Bone marrow (tissue), 2 donors: Measurements from ENCODE around the gene HLA-DMA.
A peak's percentile ranks its signal among the peaks of the same experiment; 100 is the strongest.

ENCODE experiments used
- DNase-seq, 2 donors: peaks; one replicate each; lab custom pipeline; 2025; lab: John Stamatoyannopoulos, UW

The HLA-DMA gene

DNA sequence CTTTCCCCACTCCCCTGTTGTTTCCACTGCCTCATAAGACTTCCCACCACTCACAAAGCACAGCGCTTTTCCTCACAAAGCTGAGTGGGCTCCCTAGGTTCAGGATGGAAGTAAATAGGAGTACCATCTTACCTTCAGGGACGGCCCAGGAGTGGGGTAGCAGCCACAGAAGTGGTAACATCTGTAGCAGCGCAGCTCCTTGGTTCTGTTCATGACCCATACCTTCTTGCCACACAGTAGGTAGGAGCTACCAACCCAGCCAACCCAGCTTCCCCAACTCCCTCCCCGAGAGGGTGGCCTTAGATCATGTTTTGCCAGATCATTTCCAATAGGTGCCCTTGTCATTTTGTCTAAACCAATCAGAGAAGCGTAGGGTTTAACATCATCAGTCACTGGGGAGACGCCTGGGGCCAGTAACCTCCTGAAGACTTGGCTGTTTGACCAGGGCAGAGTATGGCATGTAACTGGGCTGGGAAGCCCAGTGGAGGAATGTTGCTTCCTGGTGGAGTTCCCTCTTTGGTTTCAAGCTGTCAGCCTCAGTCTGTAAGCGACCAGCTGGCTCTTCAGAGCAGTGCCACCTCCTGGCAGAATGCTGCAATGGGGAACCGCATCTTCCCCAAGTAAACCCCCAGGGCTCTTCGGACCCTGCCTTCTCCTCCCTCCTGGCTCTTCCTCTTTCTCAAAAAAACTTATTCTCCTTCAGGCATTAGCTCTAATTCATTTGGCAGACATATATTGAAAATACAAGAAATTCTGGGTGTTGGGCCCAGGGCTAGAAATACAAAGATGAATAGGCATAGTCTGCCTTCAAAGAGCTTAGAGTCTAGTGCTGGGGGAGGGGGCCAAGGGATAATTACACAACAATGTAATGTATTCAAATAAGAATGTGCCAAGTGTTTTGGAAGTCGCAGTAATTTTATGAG lies at the start of gene HLA-DMA:
TSS of gene HLA-DMA (minus strand) at position 281 of the 923 bp plus-strand sequence. CDS start at position 220, 61 bp downstream.
- DNase-seq, result peak; percentile 53 to 100

DNA sequence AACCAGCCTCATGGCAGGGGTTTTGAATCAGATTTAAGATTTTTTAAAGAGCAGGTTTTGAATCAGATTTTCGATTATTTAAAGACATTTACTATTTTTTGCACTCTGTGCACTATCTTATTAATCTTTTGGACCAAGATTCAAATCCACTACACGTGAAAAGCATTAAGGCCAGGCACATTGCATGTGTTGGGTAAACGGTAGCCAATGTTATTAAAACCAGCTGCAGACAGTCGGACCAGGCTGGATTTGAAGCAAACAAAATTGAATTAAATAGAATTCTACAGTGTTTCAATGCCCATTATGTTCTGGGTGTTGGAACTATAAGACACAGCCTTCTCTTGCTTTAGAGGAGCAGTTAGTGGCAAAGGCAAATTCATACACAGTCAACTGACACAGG lies 48.8 kb upstream of the HLA-DMA start:
- no peak for DNase-seq

DNA sequence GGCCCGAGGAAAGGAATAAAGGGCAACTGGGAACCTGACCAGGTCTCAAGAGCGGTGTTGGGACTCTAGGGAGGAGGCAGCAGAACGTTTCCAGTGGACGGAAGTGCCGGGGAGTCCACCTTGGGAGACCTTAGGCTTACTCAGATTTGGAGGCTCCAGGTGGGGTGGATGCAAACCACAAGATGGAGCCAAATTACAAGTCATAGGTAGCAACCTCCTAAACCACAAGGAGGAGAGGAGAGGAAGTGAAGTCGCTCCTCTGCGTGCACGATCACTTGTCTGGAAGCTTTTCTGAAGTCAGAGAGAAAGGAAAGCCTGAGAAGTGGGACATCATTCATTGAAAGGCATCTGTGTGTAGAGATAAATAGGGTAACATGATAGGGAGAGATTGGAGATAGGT lies 47.2 kb upstream of the HLA-DMA start:
- no peak for DNase-seq

DNA sequence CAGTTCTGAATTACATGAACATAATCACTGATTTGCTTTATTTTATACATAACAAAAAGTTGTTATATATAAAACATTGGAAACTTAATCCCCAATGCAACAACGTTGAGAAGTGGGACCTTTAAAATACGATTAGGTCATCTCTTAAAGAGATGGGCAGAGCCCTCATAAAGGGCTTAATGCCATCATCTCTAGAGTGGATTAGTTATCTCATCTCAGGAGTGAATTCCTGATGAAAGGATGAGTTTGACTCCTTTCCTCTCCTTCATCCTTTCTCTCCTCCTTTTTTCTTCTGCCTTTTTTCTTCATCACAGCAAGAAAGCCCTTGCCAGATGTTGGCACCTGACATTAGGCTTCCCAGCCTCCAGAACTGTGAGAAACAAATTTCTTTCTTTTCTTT lies 42.6 kb upstream of the HLA-DMA start:
- DNase-seq, result no peak

DNA sequence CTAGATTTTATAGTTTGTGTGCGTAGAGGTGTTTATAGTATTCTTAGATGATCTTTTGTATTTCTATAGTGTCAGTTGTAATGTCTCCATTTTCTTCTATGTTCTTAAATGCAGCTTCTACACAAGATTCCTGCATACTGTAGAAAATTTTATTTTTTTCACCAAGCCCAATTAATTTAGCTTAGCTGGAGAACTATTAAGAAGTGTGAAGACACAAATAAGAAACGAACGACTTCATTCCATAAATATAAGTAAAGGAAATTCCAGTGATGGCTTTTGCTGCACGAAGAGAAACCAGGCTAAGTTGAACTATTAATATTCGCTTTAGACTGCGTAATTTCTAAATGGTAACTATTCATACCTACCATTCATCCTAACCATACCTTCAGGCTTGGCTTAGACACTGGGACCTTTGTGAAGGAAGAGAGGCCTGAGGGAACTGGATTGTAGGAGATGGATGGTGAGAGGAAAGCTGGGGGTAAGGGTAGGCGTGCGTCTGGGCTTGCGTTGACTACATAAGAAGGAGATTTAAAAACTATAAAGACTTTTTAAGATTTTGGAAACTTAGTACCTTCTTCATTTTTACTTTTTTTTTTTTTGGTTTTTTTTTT lies 40.6 kb upstream of the HLA-DMA start:
- DNase-seq, result no peak

DNA sequence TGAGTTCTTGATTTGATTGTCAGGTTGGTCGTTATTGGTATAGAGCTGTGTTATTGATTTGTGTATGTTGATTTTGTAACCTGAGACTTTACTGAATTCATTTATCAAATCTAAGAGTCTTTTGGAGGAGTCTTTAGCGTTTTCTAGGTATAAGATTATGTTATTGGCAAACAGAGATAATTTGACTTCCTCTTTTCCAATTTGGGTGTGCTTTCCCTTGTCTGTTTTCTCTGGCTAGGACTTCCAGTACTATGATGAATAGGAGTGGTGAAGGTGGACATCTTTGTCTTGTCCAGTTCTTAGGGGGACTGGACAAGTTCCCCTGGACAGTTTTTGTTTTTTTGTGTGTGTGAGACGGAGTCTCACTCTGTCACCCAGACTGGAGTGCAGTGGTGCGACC lies 39.1 kb upstream of the HLA-DMA start:
- no peak for DNase-seq

DNA sequence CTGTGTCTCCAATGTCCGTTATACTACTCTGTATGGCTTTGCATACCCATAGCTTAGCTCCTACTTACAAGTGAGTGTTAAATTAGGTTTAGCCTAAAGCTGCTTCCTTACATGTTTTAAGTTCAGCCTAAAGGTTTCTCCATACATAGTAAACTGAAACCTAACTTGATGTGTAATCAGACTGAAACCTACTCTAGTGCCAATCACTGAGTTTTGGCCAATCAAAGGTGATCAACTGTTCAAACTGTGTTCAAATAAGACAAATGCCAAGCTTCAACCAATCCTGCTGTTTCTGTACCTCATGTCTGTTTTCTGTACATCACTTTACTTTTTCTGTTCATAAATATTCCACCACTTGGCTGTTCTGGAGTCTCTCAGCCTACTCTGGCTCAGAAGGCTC lies 36.5 kb upstream of the HLA-DMA start:
- no peak for DNase-seq

DNA sequence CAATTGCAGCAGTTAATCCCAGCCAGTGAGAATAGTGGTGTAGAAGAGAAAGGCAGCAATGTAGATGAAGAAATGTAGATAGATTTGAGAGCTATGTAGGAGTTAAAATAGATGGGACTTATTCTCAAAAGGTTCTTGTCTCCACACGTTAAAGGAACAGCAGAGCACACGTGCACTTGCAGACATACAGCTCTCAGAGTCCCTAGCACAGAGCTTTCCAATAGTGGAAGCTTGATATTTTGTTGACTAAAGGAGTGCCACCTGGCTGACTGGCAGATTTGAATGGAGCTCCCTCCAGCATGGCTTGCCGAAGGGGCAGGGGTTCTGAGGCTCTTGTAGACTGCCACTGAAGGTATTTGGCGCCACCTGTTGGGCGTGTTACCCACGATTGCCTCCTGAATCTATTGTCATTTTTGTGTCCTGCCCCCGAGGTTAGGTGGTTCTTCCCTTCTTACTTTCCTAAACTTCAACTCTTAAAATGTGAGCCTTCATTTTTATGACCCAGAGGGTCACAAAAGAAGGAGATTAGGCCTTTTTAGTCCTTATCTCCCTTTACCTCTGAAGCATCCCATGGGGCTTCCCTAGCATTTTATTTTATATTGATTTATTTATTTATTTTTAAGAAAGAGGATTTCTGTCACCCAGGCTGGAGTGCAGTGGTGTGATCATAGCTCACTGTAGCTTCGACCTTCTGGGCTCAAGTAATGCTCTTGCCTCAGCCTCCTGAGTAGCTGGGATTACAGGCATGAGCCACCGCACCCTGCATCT lies 31.9 kb upstream of the HLA-DMA start:
- peak; percentile 52 to 82 for DNase-seq

DNA sequence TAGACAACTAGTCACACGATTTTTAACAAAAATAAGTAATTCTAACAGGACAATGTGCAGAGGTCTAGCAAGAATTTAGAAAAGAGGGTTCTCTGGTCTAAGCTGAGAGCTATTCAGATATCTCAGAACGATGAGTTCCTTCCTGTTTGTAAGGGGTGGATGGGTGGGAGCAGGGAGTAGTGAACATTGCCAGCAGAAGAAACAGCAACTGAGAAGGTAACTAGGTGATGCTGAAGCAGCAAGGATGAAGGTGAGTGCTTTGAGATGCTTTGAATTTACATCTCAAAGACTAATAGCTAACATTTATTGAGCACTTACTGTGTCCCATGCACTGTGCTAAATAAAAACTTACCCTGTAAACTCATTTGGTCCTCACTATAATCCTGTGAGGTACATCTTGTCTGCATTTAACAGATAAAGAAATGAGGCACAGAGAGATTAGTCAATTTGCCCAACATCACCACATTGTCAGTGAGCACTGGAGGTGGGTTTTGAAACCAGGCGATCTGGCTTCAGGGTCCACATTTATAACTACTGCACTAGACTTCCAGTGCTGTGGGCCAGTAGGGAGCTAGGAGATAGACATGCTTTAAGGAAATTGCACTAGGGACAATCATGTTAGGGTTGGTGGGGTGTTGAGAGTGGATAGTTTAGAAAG lies 31.2 kb upstream of the HLA-DMA start:
- DNase-seq, result no peak

DNA sequence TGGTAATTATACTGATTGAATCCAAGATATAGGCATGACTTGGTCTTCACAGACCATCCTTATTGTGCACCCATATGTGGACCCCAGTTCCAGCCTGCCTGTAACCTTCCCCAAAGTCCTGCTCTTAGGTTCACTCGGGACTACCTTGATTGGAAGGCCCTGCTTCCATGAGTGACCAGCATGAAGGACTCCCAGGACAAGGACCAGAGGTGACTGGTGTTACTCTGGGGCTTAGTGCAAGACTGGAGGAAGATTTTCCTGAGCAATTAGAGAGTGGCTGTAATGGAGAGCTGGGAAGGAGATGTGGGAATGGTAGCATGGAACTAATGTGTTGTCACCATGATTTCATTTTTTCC lies 30.6 kb upstream of the HLA-DMA start:
- DNase-seq, result no peak

DNA sequence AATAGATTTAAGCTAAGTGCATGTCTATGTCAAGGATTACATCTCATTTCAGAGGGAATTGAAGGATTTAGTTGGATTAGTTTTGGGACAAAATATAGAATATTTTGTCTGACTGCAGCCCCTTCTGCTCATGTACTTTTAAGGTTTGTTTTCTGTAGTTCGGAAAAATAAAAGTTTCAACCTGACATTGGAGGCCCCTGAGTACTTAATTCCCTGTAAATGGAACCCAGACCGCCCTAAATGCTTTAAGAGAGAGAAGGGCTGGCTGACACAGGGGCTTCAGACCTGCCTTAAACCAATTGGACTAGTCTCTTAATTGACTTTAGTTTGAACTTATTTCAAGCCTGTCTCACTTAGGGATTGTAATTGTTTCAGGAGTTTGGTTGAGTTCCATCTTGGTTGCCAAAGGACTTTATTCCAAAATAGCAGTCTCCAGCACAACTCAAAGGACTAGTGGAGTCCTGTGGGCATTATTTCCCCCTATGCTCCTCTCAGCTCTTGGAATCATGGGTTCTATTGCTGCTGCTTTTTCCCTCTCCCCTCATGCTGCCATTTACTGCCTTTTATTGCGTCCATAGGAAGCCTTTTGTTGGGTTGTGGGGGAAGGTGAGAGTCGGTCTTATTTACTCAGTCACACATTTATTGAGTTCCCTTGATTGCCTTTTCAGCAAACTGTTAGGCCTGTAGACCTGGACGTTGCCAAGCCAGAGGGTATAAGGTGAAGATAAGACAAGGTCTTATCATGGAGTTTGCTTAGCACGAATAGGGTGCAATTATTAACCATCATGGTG lies 30.0 kb upstream of the HLA-DMA start:
- no peak for DNase-seq

DNA sequence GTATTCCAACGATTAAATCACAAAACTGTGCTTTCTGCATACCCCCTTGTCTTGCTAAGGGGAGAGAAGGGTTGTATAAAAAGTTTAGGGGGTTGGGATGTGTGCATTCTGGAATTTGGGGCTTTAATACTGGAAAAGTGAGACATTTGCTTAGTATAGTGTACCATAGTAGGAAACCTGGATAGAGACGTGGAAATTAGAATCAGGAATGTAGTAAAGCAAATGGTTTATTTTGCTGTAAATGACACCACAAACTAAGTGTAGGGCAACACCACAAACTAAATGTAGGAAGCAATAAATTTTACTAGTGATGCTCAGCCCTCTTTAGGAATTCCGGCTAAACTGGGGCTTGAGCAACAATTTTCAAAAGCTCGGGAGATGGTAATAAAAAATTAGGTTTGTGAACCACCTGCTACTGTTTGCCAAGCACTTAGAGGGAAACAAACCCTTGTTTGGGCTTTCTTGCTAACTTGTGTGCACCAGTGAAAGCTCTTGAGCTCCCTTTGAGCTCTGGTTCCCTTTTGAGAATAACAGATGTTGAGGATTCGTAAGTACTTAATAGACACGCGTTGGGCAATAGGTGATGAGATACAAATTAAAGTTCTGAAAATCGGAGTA lies 29.3 kb upstream of the HLA-DMA start:
- DNase-seq, result no peak

DNA sequence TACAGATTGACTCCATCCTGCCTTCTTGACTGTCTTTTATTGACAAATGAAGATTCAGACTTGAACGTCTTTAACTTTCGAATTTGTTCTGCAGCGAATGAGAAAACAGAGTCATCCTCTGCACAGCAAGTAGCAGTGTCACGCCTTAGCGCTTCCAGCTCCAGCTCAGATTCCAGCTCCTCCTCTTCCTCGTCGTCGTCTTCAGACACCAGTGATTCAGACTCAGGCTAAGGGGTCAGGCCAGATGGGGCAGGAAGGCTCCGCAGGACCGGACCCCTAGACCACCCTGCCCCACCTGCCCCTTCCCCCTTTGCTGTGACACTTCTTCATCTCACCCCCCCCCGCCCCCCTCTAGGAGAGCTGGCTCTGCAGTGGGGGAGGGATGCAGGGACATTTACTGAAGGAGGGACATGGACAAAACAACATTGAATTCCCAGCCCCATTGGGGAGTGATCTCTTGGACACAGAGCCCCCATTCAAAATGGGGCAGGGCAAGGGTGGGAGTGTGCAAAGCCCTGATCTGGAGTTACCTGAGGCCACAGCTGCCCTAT lies 27.7 kb upstream of the HLA-DMA start:
- DNase-seq, result no peak

DNA sequence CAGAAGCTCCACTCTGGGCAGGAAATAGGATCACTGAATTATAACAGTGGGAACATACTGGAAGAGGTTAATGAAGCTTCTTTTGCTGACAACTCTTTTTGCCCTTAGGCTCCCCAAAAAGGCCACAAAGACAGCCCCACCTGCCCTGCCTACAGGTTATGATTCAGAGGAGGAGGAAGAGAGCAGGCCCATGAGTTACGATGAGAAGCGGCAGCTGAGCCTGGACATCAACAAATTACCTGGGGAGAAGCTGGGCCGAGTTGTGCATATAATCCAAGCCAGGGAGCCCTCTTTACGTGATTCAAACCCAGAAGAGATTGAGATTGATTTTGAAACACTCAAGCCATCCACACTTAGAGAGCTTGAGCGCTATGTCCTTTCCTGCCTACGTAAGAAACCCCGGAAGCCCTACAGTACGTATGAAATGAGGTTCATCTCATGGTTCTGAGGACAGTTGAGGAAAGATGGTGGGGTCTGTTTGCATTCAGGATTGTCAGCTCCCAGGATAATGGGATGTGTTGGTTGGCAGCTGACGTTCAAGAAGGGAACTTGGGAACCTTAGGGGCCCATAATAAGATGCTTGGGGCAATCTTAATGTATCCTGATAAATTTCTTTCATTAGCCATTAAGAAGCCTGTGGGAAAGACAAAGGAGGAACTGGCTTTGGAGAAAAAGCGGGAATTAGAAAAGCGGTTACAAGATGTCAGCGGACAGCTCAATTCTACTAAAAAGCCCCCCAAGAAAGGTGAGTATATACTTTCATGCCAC lies 27.0 kb upstream of the HLA-DMA start:
- no peak for DNase-seq

DNA sequence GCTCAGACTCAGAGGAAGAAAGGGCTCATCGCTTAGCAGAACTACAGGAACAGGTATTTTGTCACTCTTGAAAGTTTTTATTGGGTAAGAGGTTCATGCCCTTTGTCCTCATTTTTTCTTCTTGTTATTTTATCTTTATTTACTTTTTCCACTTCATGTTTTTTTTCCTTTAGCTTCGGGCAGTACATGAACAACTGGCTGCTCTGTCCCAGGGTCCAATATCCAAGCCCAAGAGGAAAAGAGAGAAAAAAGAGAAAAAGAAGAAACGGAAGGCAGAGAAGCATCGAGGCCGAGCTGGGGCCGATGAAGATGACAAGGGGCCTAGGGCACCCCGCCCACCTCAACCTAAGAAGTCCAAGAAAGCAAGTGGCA lies 25.0 kb upstream of the HLA-DMA start:
- no peak for DNase-seq

DNA sequence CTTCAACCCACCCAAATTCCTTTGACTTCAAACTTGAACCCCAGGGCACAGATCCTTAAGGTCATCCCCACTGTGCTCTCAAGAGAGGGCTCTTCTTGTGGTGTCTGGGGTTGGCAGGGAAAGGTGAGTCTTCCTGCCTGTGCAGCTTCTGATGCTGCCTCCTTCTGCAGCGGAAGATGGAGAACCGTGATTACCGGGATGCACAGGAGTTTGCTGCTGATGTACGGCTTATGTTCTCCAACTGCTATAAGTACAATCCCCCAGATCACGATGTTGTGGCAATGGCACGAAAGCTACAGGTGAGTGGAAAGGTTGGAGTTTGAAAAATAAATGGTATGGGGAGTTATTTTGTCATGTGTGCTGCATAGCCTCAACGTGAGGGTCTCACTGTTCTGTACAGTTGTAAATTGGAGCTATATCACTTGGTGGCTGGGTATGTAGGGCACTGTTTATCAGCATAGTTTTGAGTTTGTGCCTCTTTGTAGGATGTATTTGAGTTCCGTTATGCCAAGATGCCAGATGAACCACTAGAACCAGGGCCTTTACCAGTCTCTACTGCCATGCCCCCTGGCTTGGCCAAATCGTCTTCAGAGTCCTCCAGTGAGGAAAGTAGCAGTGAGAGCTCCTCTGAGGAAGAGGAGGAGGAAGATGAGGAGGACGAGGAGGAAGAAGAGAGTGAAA lies 24.5 kb upstream of the HLA-DMA start:
- DNase-seq, result no peak

DNA sequence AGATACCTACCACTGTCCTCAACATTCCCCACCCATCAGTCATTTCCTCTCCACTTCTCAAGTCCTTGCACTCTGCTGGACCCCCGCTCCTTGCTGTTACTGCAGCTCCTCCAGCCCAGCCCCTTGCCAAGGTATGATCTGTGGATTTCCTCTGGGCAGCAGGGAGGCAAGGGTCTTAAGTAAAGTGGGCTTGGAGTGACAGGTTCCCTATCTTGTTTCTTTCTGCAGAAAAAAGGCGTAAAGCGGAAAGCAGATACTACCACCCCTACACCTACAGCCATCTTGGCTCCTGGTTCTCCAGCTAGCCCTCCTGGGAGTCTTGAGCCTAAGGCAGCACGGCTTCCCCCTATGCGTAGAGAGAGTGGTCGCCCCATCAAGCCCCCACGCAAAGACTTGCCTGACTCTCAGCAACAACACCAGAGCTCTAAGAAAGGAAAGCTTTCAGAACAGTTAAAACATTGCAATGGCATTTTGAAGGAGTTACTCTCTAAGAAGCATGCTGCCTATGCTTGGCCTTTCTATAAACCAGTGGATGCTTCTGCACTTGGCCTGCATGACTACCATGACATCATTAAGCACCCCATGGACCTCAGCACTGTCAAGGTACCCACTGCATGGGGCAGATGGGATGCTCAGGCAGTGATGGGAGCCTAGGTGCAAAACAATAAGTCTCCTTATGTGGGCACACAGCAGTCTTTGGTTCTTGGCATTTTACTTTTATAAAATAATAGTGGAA lies 23.6 kb upstream of the HLA-DMA start:
- DNase-seq, result no peak

DNA sequence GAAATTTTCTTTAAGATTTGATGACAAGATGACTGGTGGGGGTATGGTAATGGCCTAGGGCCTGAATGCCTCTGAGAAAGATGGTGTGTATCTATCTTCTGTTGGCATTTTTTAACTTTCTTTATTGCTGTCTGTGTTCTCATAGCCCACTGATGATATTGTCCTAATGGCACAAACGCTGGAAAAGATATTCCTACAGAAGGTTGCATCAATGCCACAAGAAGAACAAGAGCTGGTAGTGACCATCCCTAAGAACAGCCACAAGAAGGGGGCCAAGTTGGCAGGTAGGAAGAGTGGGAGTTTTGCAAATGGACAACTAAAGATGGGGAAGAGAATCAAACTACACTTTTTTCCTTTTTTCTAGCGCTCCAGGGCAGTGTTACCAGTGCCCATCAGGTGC lies 23.0 kb upstream of the HLA-DMA start:
- DNase-seq, result no peak
